ENCODE data around the gene PRPF19.
A peak's percentile ranks its signal among the peaks of the same experiment; 100 is the strongest.
"Not testable (repeated sequence)": the region's sequence is repeated elsewhere in the genome, so short reads cannot be mapped to it uniquely, and the experiment has no call there.

The PRPF19 gene

DNA sequence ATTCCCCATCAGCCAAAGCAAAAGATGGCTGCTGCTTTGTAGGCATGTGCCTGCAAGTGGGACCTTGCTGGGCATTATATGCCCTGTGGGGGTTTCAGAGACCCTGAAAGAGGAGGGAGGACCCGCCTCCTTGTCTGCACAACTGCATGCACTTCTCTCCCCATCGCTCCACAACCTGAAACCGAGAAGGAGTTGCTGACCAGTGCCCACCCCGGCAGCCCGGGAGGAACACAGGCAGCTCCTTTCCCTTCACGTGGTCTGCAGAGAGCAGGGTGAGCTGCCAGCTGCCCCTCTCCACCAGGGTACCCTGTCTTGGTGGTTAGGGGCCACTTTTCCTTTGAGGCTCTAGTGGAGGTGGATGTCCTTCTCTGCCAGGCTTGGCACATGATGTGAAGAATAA lies 16.5 kb upstream of the PRPF19 start:
- DNase-seq, result no peak

DNA sequence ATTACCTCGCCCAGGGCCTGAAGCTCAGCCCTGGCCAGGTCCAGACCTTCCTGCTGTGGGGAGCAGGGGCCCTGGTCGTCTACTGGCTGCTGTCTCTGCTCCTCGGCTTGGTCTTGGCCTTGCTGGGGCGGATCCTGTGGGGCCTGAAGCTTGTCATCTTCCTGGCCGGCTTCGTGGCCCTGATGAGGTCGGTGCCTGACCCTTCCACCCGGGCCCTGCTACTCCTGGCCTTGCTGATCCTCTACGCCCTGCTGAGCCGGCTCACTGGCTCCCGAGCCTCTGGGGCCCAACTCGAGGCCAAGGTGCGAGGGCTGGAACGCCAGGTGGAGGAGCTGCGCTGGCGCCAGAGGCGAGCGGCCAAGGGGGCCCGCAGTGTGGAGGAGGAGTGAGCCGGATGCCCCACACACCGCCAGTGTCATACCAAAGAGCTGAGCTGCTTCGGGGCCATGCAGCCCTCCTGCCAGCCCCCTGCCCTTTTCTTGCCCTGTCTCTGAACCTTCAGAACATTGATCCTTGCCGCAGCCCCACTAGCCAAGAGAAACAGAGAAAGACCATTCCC lies 15.5 kb upstream of the PRPF19 start:
- no peak for DNase-seq

DNA sequence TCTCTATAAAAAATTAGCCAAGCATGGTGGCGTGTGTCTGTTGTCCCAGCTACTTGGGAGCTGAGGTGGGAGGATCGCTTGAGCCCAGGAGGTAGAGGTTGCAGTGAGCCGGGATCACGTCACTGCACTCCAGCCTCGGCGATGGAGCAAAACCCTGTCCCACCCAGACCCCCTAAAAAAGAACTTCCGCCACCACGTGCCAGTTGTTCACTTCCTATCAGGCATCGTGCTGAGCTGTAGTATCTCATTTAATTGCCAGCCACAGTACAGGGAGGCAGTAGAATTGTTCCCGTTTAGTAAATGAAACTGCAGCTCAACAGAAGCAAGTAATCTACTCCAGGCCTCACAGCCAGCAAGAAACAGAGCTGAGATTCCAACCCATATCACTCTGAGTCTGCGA lies 14.9 kb upstream of the PRPF19 start:
- no peak for DNase-seq

DNA sequence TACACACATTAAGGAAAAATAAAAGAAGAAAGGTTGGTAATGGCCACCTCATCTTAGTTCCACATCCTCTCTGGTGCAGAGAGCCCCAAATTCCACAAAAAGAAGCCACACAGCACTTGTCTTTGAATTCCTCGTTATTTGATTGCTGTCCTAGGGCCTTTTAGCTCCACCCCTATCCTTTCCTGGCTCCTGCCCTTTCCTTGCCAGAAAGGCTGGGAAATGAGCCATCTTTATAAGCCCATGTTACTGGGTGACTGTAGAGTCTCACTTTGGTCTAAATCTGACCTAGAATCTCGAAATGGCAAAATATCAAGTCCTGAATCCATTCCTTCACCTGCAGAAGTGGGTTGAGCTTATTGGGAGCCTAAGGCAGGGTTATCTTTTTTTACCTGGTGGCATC lies 13.6 kb upstream of the PRPF19 start:
- no peak for DNase-seq

DNA sequence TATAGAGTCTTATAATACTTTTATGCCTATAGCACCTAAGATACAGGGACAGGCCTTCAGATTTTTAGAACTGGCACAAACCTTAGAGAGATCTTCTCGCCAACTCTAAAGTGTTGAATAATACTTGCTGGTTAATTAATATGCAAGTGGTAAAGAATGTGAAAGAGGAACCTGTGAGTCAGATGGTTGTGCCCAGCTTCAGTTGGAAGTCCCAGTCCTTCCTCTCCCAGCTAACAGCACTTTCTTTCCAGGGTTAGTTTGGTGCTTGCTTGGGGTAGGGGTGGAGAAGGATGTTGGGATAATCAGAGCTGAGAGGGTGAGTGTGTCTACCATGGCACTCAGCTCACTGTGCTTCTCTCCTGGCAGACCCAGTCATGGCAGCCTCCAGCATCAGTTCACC lies 12.9 kb upstream of the PRPF19 start:
- DNase-seq, result no peak

DNA sequence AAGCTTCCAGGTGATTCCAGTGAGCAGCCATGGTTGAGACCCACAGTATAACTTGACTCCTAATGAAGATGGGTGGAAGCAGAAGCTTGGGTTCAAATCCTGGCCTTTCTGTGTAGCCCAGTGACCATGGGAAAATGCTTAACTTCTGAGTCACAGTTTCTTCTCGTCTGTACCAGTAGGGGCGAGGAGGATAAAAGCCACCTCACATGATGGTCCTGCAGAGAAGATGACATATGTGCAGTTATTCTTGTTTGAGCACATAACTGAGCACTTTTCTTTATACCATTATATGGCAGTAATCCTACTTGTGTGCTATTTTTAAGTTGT lies 12.5 kb upstream of the PRPF19 start:
- no peak for DNase-seq

DNA sequence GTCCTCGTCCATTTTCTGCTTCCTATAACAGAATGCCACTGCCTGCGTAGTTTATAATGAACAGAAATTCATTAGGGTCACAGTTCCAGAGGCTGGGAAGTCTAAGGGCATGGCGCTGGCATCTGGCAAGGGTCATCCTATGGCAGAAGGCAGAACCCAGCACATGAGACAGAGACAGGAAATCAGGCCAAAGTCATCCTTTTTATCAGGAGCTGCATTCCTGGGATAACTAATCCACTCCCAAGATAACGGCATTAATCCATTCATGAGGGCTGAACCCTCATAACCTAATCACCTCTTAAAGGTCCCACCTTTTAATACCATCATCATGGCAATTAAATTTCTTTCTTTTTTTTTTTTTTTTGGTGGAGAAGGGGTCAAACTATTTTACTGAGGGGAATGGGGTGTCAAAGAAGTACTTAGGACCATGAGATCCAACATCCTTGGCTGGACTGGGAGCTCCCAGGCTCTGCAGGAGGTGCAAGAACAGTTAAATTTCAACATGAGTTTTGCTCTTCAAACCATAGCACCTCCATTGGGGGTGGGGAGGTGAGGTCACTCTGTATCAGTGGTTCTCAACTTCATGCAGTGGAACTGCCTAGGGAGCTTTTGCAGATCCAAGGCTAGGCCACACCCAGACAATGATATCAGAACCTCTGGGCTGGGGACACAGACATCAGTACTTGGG lies 12.0 kb upstream of the PRPF19 start:
- DNase-seq, result no peak

DNA sequence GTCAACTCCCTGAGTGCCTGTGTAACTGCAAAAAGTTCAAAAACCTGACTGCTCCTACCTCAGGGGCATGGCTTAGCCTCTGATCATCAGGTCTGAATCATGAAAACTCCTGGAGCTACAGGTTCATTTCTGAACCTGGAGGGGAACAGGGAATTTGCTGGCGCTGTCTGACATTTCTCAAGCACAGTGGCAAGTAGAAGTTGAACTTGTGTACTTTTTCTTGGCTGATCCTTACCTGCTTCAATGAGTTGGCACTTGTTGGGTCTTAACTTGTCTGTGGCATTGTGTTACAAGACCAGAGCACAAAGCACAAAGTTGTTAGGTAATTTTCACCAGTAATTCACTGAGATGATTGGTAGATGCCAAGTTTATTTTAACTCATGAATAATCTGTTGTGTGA lies 10.9 kb upstream of the PRPF19 start:
- no peak for DNase-seq

DNA sequence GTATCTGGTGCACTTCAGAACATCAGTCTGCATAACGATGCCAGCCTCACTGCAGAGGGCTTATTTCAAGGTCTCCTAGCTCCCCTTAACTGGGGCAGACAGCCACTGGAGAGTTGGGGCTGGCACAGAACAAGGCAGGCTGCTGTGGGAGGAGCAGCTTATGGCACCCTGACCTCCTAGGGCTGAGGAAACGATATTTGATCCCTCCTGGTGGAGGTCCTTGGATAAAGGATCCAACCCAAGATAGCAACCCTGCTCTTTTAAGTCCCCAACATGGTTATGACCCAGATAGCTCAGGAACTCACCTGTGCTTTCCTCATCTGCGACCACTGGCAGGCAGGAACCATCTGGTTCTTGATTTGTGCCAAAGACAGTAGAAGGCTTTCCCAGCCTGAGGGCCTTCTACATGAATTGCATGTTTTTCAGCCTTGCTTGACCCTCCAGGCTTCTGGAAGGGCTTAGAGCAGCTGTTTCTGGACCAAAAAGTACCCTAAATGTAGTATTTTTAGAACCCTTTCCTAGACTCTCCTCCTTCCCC lies 10.4 kb upstream of the PRPF19 start:
- no peak for DNase-seq

DNA sequence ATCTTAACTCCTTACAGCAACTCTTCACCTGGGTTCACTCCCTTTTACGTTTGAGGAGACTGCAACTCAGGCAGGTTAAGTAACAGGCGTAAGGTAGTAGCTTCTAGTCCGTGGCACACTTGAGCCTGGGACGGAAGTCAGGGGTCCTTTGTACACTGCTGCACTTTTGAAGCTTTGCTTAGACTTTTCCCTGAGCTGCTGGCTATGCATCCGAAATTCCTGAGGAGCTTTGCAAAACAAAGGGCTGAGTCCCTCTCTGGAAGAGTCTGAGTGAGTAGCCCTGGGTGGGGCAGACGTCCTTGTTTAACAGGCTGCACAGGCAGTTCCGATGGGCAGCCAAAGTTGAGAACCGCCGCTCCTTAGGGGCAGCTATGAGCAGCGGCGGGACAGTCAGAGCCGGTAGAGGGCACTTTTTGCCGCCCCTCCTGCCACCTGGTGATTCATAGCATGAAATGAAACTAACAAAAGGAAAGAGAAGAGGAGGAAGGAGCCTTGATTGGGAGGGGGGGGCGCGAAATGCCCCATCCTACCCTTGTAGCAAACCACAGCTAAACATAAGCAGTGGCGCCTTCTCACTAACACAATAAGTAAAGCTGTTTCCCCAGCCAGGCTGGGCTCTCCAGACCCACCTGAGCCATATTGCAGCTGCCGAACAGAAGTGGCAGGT lies 9.0 kb upstream of the PRPF19 start:
- peak; percentile 72 to 74 for DNase-seq

DNA sequence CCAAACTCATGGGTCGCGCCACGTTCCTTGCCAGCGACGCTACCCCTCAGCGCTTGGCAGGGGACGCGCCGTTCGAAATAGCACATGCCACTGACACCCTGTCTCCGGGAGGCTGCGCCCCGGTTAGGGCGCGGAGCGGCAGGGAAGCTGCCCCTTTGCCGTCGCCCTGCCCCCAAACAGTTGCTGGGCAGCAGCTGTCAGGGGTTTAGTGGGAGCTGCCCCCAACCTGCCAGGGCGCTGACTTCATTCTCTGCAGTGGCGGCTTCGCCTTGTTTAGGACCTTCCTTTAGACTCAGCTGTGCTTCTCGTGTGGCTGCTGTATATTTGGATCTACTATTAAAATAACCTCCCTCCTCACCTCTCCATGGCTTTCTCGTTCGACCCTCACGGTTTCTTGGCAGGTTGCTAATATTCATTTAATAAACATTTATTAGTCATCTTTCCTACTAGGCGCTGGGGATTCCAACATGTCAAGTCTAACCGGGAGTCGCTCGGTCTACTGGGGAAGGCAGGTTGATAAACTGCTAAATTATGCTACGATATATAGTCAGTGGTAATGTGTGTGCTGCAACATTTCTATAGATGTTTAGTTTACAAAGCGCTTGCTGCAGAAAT lies 8.4 kb upstream of the PRPF19 start:
- DNase-seq, result peak in 1 of 2 donors; percentile 49

DNA sequence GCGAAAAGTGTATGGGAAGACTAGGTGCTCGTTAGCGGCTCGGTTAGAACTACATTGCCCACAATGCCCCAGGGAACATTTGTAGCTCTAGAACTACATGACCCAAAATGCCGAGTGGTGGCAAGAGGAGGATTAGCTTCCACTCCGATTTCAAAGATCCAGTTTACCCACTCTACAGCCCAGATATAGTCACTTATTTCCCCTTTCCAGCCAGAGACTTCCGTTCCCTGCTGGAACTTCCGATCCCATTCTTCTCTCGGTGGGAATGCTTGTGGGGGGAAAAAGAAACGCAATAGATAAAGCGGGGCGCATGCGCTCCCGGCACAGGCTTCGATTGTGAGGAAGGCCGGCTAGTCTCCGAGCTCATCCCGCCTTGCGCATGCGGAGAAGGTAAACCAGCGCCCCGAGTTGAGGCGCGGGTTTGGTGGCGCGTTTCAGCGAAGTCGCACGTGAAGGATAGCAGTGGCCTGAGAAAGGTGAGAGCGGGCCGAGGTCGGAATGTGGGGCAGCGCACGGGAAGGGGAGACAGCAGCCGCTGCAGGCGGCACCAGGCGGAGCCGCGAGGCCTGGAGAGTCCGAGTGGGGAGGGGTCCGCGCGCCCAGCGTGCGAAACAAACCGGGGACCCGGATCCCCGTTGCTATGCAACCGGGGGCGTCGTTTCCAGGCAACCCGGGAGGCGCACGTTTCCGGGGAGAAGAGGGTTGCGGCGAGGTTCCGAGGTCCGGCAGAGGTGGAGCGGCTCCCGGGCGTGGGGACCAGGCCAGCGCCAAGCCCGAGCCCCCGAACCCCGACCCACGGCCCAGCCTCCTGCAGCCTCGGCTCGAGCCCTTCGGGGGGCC lies 7.6 kb upstream of the PRPF19 start, which contains the start of gene TMEM109:
TMEM109 (plus strand) TSS at position 366 of the 840 bp plus-strand sequence. CDS start 5,536 bp downstream, outside the sequence.
- DNase-seq, result peak; percentile 89

DNA sequence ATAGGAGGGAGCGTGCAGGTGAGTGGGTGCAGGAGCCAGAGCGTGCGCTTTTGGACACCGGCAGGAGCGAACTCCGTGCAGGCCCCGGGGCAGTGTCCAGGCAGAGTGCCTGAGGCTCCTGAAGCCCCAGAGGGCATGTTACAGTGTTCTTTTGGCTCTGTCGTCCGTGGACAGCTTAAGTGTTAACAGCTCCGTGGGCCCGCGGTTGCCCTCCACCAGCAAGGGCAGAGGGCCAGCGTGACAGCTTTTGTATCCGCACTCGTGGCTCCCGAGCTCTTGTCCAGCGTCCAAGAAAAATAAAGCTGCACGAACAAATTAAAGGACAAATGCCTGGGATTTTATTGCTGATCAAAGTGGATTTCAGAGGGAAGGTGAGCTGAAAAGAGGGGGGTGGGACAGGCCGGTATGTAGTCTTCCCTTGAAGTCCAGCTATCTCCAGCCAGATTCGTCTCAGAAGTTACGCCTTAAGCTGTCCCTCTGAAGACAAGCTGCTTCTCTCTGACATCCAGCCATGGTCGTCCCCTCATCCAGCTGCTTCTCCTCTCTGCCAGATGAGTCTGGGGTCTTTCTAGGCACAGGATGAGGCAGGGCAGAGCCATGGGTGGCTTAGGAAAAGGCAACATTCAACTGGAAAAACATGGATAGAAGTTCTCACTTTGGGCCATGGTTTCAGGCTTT lies 6.6 kb upstream of the PRPF19 start:
- no peak for DNase-seq

DNA sequence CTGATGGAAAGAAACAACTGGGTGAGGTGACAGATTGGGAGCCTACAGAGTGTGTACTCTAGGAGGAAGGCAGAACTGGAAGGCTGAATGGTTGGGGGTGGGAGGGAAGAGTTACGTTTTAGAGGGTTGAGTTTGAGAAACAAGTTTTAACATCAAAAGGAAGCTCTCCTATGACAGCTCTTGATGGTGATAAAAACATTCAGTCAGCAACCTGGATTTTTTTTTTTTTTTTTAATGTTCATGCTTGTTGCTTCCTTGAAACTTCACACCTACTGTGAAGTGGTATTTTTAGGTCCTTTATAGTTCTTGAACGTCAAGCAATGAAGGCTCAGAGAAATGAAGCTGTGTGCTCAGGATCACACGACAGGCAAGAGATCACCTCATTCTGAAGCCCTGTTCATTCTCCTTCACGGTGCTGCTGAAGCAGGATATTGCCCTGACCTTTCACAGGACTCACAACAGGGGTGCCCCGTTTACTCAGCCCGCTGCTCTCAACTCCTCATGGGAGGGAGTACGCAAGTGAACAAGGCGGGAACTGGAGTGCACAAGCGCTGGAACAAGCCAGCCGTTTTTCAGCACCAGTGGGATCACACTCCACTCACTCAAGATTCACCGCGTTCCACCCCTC lies 6.0 kb upstream of the PRPF19 start:
- DNase-seq, result no peak

DNA sequence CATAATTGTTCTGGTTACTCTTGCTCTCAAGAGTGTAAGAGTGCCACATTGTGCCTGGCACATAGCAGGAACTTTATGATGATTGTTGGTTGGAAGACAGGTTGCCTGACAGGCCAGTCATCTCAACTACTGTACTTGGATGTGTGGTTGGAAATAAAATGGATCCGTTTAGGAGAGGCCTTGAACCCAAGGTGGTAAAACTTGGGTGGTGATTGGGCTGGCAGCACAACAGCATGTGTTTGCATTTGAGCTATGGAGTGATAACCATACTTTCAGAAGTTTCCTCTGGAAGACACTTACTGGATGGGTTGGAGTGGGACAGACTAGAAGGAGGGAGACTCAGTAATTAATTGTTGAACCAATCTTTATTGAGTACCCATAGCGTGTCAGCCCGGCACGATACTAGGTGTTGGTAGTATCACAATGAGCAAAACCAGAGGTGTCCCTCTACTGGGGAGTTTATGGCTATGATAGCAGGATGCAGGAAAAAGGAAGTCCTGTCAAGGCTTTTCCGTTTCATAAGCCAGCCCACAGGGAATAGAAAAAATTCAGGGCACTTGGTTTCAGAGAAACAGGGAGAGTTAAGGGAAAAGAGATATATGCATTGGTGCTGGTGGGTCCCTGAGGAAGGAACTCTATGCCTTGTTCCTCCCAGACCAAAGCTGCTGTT lies 4.5 kb upstream of the PRPF19 start:
- DNase-seq, result no peak

DNA sequence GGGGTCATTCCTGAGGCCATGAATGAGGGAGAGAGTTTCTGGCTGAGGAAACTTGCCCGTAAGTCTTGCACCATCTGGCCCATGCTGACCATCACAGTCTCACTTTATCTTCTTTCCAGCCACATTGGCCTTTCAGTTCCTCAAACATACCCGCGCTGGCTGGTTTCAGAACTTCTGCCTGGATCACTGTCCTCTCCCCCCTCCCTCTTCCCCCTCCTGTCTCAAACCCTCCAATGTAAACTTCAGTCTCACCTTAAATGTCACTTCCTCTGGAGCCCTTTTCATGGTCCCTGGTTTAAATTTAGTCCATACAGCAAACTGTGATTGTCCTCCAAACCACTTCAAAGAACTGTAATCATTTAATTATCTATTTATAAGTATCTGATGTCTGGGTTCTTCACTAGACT lies 3.9 kb upstream of the PRPF19 start:
- no peak for DNase-seq

DNA sequence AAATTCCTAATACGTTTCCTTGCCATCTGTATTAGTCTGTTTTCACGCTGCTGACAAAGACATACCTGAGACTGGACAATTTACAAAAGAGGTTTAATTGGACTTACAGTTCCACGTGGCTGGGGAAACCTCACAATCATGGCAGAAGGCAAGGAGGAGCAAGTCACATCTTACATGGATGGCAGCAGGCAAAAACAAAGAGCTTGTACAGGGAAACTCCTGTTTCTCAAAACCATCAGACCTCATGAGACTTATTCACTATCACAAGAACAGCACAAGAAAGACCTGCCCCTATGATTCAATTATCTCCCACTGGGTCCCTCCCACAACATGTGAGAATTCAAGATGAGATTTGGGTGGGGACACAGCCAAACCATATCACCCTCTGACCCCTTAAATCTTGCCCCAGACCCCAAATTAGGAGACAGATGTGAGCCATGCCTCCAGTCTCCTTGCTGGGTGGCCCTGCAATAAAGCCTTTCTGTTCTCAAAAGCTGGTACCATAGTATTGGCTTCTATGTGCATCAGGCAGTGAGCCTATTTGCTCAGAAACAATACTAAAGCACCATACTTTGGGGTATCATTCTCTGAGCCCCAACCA lies 3.4 kb upstream of the PRPF19 start:
- not testable (repeated sequence) for DNase-seq

DNA sequence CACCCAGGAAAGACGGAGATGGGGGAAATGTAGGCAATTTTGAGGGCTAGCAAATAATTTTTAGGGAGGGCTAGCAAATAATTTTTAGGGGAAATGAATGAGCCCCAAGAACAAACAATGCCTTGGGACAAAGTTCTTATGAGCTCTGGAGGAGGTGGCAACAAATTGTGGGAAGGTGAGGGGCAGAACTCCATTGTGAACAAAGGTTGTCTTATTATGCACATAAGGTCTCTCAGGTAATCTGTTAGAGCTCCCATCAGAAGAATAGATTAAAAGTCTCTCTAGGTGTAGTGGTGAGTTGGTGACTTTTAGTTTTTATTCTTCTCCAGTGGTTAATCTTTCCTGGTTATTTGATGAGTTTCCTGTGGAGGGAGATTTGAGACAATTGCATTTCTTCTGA lies 2.4 kb upstream of the PRPF19 start:
- no peak for DNase-seq

DNA sequence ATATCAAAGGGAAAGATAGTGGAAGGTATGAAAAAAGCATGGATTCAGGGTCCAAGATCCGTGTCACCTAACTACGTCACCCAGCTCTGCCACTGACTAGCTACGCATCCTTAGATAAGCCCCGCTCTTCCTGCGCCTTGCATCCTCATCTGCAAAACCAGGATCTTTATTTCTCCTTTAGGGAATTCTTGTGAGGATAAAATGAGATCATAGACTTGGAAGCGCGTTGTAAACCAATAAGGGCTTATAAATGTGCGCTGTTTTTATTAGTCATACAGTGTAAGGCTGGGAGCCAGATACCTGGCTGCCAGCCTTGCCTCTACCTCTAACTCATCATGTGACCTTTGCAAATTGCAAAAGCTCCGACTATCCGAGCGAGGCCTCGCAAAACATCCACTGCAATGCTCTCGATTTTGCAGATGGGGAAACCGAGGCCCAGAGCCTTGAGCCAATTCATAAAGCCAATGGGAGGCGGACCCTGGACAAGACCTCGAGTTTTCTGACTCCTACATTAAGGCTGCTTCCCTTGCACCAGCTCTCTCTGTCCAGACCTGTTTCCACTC lies 753 bp downstream of the PRPF19 start:
- peak in 1 of 2 donors; percentile 18 for DNase-seq

DNA sequence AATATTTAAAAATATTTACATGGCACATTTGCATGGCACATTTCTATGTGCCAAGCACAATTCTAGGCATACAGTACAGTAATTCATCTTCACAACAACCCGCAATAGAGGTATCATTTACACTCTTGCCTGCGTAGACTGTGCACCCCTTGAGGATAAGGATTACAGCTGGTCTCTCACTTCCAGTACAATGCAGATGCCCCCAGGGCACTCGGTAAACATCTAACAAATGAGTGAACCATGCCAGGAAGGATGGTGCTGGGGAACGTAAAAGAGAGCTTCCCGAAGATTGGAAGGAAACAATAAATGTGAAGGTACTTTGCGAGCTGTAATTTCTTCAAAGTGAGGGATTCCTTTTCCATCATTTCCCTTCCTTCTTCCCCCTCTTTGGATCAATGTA lies 1.3 kb downstream of the PRPF19 start:
- DNase-seq, result no peak
